HG03439 (cell line): ENCODE data around the gene MSMO1.
"Not testable (repeated sequence)": the region's sequence is repeated elsewhere in the genome, so short reads cannot be mapped to it uniquely, and the experiment has no call there.

Experiments used
- ATAC-seq: cut with Tn5 transposase; IDR thresholded peaks from one replicate; pipeline ENCODE4 v1.9.1; 2021; ENCODE audit warnings: mild to moderate bottlenecking, moderate library complexity; ENCODE audit not compliant: unreplicated experiment

The MSMO1 gene

DNA sequence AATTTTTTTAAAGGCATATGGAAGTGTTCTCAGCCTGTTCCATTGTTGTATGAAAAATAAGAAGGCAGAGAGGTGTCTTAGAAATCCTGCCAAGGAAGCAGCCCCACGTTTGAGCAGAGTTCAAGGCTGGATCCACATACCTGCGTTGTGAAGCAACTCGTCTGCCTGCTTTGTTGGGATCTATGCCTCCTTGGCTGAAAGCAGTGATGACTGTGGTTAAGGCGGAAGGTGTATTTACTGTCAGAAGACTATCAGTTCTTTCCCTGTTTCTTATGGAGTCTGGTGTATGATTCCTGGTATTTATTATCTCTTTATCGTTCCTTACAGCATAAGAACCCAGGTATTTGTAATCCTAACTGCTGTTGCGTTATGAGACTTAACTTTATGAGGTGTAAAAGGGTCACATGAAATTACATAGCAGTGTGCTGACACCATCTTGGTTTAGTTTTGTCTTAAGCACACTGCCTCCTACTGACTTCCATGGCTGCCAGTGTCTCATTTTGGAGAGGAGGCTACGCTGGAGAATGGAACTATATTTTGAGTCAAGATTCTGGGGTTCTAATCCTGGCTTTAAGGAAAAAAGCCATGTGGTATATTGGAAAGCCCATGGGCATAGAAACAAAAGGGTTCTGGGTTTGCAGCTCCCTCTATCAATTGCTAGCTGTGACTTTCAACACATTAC, 3.1 kb upstream of the MSMO1 start:
- ATAC-seq: no peak

DNA sequence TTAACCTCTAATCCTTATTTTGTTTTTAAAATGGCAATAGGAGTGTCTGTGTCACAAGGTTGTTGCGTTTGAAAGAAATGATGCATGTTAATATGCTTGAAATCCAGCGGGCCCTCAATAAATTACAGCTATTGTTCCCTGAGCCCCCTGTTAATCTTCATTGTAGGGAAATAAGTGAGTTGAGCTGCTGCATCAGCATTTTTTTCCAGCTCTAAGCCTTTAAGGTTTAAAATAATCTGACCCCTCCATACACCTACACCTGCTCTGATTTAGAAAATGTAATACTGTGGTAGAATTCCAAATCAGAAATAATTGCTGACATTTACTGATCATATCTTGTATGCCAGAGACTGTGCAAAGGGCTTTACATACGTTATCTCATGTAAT, 2.6 kb upstream of the MSMO1 start:
- no peak for ATAC-seq

DNA sequence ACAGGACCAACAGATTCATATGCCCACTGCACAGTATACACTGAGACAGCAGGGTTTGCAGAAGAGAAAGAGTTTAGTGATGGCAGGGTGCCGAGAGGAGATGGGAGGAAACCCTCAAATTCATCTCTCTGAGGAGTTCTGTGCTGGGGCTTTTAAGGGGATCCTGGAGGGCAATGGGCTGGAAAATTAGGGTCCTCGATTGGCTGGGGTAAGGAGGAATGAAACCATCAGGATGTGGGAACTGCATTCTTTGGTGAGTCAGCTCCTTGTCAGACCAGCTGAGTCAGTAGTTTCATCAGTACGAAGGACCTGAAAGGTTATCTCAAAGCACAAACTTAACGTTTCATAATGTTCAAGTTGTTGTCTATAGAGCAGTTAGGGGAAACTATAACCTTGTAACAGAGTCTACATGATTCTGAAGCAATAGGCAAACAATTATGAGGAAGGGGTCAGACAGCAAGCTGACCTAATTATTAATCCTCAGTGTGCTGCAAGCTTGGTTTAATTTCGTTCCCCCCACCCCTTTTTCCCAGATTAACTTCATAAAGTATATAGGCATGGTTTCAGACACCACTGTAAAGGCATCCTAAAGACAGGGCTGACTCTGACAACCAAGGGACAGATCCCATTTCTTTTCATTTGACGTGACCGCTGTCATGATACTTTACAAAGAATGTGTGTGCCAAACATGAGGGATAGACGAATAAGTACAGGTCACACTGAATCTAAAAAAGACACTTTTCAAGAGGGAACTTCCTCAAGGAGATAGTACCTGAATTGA, 1.5 kb upstream of the MSMO1 start:
- ATAC-seq: no peak

DNA sequence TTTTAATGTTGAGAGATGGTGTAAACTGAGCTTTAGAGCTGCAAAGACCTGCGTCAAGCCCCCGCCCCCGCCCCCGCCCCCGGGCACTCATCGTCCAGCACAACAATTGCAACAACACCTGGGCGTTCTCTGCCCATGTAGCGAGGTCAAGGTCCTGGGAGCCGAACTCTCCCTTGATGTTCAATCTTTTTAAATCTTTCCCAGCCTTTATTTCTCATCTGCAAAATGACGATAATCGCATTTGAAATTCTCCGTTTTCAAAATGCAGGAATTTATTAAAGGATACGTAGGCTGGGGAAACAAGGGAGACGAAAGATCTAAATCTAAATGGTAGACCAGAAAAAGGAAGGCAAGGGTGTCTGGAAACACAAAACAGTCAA, 648 bp upstream of the MSMO1 start:
- no peak for ATAC-seq

DNA sequence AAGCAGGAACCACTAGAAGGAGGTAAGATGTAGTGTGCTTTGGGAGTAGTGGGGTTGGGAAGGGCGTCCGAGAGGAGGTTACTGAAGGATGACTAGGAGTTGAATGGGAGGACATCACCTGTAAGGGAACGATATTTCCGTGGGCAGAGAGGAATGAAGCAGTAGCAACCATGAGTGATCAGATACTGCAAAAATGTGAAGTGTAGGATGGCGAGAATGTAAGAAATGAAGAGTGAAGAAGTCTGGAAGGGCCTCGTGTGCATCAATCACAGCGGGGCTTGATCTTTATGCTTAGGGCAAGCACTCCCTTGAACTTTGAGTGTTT, 594 bp downstream of the MSMO1 start:
- ATAC-seq: no peak

DNA sequence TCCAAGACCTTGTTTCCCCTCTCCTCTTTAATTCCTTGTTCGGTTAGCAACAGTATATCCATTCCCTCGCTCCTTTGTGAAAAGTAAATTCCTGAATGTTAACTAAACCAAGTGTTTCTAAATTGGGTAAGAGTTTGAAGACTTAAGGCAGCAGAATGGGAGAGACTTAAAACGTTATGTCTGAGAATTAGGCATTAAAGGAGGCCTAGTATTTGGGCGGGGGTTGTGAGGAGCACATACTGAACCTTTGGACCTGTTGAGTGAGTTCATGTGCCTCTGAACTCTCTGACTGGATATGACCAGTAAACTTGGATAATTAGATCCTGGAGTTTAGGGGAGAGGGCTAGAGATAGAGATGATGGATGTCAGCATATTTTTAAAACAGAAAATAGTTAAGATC, 1.2 kb downstream of the MSMO1 start:
- no peak for ATAC-seq

DNA sequence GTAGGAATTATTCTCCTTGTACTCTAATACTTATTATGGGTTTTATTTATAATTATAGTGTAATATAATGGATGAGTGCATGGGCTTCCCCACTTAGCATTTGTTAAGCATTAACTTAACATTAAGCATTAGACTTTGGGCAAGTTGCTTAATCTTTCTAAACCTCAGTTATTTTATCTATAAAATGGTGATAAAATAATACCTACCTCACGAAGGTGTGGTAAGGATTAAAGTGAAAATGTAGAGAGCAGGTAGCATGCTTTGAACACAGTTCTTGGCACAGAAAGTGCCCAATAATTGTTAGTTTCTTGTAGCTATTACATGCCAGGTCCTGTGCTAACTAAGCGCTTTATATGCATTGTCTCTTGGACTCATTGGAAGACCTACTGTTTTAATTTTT, 2.6 kb downstream of the MSMO1 start:
- ATAC-seq: no peak

DNA sequence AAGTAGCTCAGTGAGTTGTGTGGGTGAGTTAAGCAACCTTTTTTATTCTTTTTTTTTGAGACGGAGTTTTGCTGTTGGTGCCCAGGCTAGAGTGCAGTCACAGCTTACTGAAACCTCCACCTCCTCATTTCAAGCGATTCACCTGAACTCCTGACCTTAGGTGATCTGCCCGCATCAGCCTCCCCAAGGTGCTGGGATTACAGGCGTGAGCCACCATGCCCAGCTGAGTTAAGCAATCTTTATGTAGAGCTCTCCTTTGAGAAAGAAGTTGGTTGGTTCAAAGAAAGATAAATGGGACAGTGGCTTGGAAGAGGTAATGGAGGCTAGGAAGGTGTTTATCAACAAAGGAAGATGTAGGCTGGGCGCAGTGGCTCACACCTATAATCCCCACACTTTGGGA, 3.2 kb downstream of the MSMO1 start:
- ATAC-seq: no peak

DNA sequence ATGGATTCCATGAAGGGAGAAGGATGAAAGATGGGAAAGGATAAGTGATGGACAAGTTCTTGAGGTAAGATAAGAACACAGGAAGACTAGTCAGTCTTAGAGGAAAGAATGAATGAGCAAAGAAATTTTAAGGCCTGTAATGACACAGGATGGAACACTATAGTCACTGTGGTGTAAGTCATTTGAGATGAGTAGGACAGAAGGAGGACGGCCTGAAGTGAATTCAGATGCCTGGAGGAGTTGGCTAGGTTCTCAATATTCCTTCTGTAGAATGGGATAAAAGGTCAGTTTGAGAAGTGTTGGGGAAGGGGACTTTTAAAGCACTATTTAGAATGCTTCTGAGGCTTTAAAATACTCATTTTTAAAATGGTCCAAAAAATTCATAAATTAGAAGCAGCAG, 3.9 kb downstream of the MSMO1 start:
- ATAC-seq: no peak

DNA sequence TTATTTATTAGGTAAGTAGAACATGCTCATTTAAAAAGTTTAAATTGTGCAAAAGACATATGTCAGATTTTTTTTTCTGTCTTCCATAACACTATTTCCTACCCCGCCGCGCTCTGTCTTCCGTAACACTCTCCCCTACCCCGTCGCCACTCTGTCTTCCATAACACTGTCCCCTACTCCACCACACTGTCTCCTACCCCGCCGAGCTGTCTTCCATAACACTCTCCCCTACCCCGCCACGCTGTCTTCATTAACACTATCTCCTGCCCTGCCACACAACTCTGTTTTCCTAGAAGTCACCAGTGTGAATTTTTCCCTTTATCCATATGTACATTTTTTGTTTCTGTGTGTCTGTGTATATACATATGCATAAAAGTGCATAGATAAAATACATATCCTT, 4.4 kb downstream of the MSMO1 start:
- no peak for ATAC-seq

DNA sequence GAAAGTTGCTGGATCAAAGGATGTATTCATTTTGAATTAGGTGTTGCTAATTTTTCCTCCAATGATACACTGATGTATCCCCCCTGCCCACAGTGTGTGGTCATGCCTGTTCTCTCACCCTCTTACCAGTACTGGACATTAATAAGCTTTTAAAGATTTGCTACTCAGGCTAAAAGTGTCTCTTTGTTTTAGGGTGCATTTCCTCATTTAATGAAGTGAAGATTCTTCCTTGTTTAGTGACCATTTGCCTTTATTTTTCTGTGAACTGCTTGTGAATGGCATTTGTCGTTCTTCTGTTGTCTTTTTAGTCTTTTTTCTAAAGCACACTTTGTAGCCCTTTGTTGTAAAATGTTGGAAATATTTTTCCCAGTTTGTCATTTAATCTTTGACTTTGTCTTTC, 5.0 kb downstream of the MSMO1 start:
- ATAC-seq: no peak

DNA sequence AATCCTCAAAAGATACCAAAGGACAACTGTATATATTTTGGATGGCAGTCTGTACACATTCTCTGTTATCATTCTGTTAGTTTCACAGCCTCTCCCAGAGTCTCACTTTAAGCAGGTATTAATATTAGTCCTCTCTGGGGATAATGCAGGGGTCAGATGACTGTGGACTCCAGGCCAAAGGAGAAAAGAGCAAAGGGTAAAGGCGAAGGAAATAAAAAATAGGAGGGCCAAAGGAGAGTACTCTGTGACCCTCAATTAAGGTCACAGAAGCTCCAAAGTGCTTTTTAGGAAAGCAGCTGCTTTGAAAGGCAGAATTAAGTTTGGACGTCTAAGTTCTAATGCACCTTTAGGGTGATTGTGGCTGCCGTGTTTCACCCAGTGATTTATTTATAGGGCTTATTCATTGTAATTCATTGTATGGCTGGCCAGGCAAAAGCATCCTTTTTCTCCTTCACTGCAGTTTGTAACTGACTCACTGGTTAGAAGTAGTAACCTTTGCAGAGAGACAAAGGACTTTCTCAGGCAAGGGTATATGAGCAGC, 7.8 kb downstream of the MSMO1 start:
- ATAC-seq: no peak

DNA sequence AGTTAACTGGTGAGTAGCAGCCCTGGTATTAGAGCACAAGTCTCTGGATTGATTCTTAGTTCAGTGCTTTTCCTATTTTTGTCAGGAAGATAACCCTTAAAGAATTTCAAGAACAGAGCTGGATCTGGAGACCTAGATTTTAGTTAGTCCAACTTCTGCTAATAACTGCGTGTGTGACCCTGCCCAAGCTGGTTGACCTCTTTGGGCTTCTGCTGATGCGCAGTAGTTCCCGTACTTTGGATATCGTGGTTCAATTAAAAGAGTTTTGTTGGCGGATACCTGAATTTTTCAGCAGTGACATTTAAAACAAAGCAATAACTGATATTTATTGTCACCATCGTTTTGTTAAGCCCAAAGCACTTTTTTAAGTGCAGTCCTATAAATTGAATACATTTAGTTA, 9.3 kb downstream of the MSMO1 start:
- no peak for ATAC-seq

DNA sequence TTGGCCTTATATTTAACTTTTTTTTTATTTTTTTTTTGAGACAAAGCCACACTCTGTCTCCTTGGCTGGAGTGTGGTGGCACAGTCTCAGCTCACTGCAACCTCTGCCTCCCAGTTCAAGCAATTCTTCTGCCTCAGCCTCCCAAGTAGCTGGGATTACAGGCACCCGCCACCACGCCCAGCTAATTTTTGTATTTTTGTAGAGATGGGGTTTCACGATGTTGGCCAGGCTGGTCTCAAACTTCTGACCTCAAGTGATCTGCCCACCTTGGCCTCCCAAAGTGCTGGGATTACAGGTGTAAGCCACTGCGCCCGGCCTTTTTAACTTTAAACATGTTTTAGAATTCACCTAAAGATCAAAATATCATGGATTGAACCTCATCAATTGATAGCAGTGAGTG, 14.9 kb downstream of the MSMO1 start:
- ATAC-seq: not testable (repeated sequence)

DNA sequence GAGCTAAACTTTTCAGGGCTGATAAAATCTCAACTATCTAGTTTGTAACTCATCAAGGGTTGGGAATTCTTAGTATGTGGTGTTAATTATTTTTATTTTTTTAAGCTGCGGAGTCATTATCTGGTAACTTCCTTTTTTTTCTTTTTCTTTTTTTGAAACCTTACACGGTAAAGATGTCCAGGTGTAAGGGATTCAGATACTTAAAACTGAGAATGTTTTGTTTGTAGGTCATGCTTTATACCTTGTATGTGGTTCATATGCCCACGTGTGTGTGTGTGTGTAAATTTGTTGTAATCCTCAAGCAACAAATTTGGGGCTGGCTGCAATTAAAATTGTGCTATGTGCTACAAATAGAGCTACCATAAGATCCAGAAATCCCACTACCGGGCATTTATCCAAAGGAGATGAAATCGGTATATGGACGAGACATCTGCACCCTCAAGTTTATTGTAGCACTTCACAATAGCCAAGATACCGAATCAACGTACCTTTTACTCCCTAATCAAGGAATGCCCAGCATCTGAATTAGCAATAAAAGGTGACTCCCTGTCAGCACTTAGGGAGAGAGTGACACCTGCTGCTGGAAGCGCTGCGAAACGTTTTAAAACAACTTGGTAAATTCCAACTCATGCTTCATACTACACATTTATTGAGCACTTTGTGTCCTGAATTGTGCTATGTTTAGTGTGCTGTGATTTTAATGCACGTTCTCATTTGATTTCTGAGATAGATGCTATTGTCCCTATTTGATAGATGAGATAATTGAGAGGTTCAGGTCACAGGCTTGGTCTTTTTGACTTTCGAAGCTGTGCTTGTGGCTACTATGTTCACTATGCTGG, 16.1 kb downstream of the MSMO1 start:
- no peak for ATAC-seq

DNA sequence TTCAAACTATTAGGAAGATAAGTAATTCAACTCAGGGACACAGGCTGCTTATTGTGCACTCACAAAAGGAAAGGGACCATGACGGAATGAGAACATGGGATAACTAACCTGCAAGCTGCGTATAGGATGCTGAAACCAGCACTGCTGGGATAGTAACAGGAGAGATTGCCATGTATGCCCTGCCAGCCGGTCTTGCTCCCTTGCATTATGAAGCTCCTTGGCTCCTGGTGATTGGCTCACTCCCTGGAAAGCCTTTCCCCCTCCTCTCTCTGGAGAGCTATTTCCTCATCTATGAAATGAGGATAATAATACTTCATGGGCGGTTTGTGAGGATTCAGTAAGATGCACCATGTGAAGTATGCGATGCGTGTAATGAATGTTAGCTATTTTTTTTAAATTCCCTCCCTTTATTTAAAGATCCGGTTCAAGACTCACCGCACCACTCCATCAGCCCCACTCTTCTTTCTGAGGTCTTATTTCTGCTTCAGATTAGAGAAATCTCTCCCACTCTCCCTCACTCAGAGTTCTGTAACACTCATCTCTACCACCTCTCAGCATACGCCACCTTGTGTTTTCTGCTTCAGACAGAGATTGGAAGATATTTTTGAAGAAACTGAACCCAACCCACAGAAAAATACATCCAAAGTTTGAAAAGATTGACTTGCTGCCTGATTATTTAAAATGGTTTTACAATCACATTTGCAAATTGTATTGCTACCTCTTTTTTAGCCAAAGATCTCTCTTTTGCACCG, 18.4 kb downstream of the MSMO1 start:
- no peak for ATAC-seq

DNA sequence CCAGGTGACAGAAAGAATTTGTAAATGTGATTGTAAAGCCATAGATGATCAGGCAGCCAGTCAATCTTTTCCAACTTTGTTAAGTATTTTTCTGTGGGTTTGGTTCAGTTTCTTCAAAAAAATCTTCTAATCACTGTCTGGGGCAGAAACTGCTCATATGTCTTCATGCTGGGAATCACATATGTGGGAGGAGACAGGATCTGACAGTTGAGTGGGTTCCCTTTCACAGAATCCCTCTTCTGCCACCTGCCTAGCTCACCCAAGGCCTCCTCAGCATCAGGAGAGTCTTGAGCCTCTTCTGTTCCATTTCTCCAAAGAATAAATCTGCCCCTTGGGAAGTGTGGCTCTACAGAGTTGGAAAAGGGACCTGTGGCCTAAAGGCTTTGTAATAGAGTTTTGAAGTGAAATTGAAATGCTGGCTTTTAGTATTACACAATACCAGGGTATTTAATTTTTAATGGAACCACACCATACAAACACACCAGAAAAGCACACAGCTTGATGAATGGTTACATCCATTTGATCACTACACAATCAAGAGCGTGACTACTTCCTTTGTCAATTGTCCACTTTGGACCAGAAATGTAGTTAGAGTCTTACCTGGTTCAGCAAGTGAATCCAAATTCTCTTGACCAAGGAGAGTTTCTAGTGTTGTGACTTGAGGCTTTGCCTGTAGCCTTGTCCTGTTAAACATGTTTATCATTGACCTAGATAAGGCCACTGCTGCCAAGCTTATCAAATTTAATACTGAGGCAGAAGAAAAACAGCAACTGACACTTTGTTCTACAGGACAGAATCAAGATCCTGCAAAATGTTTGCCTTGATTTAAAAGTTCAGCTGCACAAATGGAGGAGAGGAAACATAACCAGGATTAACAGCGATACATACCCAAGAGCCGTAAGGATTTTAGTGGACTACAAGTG, 20.4 kb downstream of the MSMO1 start:
- no peak for ATAC-seq

DNA sequence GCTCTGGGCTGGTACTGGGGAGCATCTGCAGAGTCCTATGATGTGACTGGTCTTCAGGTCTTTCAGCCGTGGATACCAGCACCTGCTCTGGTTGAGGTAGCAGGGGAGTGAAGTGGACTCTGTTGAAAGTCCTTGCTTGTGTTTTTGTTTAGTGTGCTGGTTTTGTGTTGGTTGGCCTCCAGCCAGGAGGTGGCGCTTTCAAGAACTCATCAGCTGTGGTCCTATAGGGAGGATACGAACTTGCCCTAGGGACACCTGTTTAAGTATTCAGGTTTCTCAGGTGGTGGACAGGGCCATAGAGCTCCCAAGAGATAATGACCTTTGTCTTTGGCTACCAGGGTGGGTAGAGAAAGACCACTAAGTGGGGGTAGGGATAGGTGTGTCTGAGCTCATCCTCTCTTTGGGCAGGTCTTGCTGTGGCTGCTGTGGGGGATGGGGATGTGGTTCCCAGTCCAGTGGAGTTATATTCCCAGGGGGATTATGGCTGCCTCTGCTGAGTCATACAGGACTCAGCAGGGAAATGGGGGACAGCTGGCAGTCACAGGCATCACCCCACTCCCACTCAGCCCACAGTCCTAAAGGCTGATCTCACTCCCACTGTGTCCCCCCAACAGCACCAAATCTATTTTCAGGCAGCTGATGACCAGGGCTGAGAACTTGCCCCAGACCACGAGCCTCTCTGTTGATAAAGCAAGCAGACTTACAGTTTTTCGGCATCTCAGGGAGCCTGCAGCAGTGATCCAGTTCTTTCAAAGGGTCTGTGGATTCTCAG, 24.1 kb downstream of the MSMO1 start:
- no peak for ATAC-seq

DNA sequence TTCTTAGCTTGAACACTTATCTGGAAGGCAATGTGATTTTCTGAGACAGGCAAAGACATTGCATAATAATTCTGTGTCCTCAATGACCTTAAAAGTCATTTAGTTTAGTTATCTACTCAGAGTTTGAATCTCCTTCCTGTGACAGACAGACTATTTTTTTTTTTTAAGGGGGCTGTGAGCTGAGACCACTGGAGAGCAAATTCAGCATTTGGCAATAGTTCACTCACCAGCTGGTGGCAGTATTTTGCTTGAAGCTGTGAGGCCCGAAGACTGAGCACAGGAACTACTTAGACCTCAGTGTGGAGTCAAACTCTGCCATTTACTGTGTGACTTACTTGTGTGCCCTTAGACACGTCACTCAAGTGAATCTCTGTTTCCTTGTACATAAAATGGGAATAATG, 28.4 kb downstream of the MSMO1 start:
- no peak for ATAC-seq
